ENCODE results near the gene KIRREL1.

Gene KIRREL1

GRCh38 chr1:158095737-158096335 is 102.4 kb downstream of the KIRREL1 start:
- H3K9me3 ChIP-seq (ENCODE audit: insufficient read depth, low read depth, low read length): peaks cover 3% of the 10 kb centered on the region
- no peak overlapping the region for H2BK12ac ChIP-seq (ENCODE audit: low read length)

DNA sequence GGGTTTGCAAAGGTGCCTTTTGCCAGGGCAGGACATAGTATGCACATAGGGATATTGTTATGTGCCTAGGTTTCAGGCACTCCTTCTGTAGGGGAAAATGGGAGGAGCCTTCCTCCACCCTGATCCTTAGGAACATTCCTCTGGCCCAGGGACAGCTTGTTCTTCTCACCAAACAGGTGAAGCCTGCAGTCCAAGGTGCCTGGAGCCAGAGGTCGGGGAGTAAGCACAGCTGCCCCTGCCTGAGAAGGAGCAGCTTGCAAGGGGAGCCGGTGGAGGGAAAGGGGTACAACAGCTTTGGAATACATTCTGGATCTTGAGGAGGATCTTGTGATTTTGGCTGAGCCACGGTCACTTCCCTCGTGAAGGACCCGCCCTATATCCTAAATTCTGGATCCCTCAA is 104.8 kb downstream of the KIRREL1 start:
- H3K27ac ChIP-seq (ENCODE audit: low read depth, low read length): no peak overlapping the region
- H4K12ac ChIP-seq (ENCODE audit: low read depth, low read length): no peak overlapping the region
- WGBS (ENCODE audit: extremely low coverage, insufficient coverage, insufficient read length): no CpG with 5 or more reads among the region's 5 CpGs
- peaks cover 3% of the 10 kb centered on the region for H3K9me3 ChIP-seq (ENCODE audit: insufficient read depth, low read depth, low read length)
- no peak overlapping the region for H3K4me2 ChIP-seq (ENCODE audit: low read length)
- H2BK5ac ChIP-seq (ENCODE audit: low read depth, low read length, poor library complexity): no peak overlapping the region
- H2BK120ac ChIP-seq (ENCODE audit: insufficient read depth, low read length, poor library complexity): no peak overlapping the region
- no peaks in the 10 kb centered on the region for H3K79me1 ChIP-seq (ENCODE audit: low read length)
- no peaks in the 10 kb centered on the region for H3K79me2 ChIP-seq (ENCODE audit: control insufficient read depth, insufficient read depth, low read length, poor library complexity)
- no peak overlapping the region for H3K14ac ChIP-seq (ENCODE audit: low read length)
- H3K4me1 ChIP-seq (ENCODE audit: control insufficient read depth in 1 of 2, insufficient read depth in 2 of 2, low read length in 2 of 2): peaks cover 0 to 4% of the 10 kb centered on the region in 2 experiments
- H2BK12ac ChIP-seq (ENCODE audit: low read length): no peak overlapping the region
- H2AK5ac ChIP-seq (ENCODE audit: low read length): no peak overlapping the region
- H3K4me3 ChIP-seq (ENCODE audit: low read depth, low read length): no peak overlapping the region
- H3K27me3 ChIP-seq (ENCODE audit: insufficient read depth, low read length): no peaks in the 10 kb centered on the region
- no peak overlapping the region for H3K4ac ChIP-seq (ENCODE audit: low read depth, low read length)
- DNase-seq: peak in 1 of 2 donors; percentile 4
- no peak overlapping the region for H2AFZ ChIP-seq (ENCODE audit: insufficient read depth, low read length, poor library complexity)
- H3K23ac ChIP-seq (ENCODE audit: low read length): no peak overlapping the region
- no peak overlapping the region for H3K18ac ChIP-seq (ENCODE audit: low read length)
- peaks cover 30 to 32% of the 10 kb centered on the region in 2 experiments for H3K36me3 ChIP-seq (ENCODE audit: control insufficient read depth in 1 of 2, insufficient read depth in 2 of 2, low read length in 2 of 2)
- no peak overlapping the region for H3K9ac ChIP-seq (ENCODE audit: low read length)
- no peak overlapping the region for H4K8ac ChIP-seq (ENCODE audit: low read depth, low read length)
- no peak overlapping the region for H4K91ac ChIP-seq (ENCODE audit: low read depth, low read length)

More at GRCh38 chr1:158095737-158096335, 102.4 kb downstream of the KIRREL1 start:
- H2BK5ac ChIP-seq (ENCODE audit: low read depth, low read length, poor library complexity): no peak overlapping the region
- H3K18ac ChIP-seq (ENCODE audit: low read length): no peak overlapping the region
- H3K4me1 ChIP-seq (ENCODE audit: control insufficient read depth in 1 of 2, insufficient read depth in 2 of 2, low read length in 2 of 2): peaks cover 0 to 2% of the 10 kb centered on the region in 2 experiments
- peak in 1 of 2 donors; percentile 26 for DNase-seq
- no peak overlapping the region for H4K12ac ChIP-seq (ENCODE audit: low read depth, low read length)
- no CpG with 5 or more reads among the region's 4 CpGs for WGBS (ENCODE audit: extremely low coverage, insufficient coverage, insufficient read length)
- H3K27me3 ChIP-seq (ENCODE audit: insufficient read depth, low read length): no peaks in the 10 kb centered on the region
- H3K4me2 ChIP-seq (ENCODE audit: low read length): no peak overlapping the region
- H2AFZ ChIP-seq (ENCODE audit: insufficient read depth, low read length, poor library complexity): no peak overlapping the region
- H3K79me1 ChIP-seq (ENCODE audit: low read length): no peaks in the 10 kb centered on the region
- no peaks in the 10 kb centered on the region for H3K79me2 ChIP-seq (ENCODE audit: control insufficient read depth, insufficient read depth, low read length, poor library complexity)
- no peak overlapping the region for H4K91ac ChIP-seq (ENCODE audit: low read depth, low read length)
- no peak overlapping the region for H3K14ac ChIP-seq (ENCODE audit: low read length)
- H3K4me3 ChIP-seq (ENCODE audit: low read depth, low read length): no peak overlapping the region
- no peak overlapping the region for H4K8ac ChIP-seq (ENCODE audit: low read depth, low read length)
- H3K23ac ChIP-seq (ENCODE audit: low read length): no peak overlapping the region
- no peak overlapping the region for H3K27ac ChIP-seq (ENCODE audit: low read depth, low read length)
- peaks cover 47 to 49% of the 10 kb centered on the region in 2 experiments for H3K36me3 ChIP-seq (ENCODE audit: control insufficient read depth in 1 of 2, insufficient read depth in 2 of 2, low read length in 2 of 2)
- H2BK120ac ChIP-seq (ENCODE audit: insufficient read depth, low read length, poor library complexity): no peak overlapping the region
- no peak overlapping the region for H3K4ac ChIP-seq (ENCODE audit: low read depth, low read length)
- H2AK5ac ChIP-seq (ENCODE audit: low read length): no peak overlapping the region
- no peak overlapping the region for H3K9ac ChIP-seq (ENCODE audit: low read length)

DNA sequence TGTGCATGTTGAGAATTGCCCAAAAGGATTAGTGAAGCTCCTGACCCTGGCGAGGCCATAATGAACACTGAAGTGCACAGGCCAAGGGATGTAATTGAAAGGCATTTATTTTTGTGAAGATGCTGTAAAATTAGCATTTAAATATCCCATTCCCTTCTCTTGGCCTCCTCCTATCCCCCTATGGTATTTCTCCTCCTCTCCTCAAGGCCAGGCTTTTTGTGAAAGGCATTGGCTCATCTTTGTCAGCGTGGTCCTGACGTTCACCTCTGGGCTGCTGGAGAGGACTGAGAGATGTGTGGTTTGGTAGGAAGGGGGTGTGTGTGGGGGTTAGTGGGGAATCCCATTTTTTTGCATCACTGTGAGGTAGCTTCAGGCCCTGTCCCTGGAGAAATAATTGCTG is 105.7 kb downstream of the KIRREL1 start:
- Histone ChIP-seq H3K4me1 (ENCODE audit: control insufficient read depth in 1 of 2, insufficient read depth in 2 of 2, low read length in 2 of 2) (peaks cover 0 to 4% of the 10 kb centered on the region in 2 experiments), H2BK5ac (ENCODE audit: low read depth, low read length, poor library complexity) (no peak overlapping the region), H3K9me3 (ENCODE audit: insufficient read depth, low read depth, low read length) (peaks cover 3% of the 10 kb centered on the region), H3K4me2 (ENCODE audit: low read length) (no peak overlapping the region), H3K36me3 (ENCODE audit: control insufficient read depth in 1 of 2, insufficient read depth in 2 of 2, low read length in 2 of 2) (peaks cover 20 to 22% of the 10 kb centered on the region in 2 experiments), H4K91ac (ENCODE audit: low read depth, low read length) (no peak overlapping the region), H4K8ac (ENCODE audit: low read depth, low read length) (no peak overlapping the region), H3K9ac (ENCODE audit: low read length) (no peak overlapping the region), H2AFZ (ENCODE audit: insufficient read depth, low read length, poor library complexity) (no peak overlapping the region), H2AK5ac (ENCODE audit: low read length) (no peak overlapping the region), H3K4ac (ENCODE audit: low read depth, low read length) (no peak overlapping the region), H2BK120ac (ENCODE audit: insufficient read depth, low read length, poor library complexity) (no peak overlapping the region), H3K27ac (ENCODE audit: low read depth, low read length) (no peak overlapping the region), H3K14ac (ENCODE audit: low read length) (no peak overlapping the region), H3K18ac (ENCODE audit: low read length) (no peak overlapping the region), H3K23ac (ENCODE audit: low read length) (no peak overlapping the region), H3K4me3 (ENCODE audit: low read depth, low read length) (no peak overlapping the region), H2BK12ac (ENCODE audit: low read length) (no peak overlapping the region), H4K12ac (ENCODE audit: low read depth, low read length) (no peak overlapping the region), H3K27me3 (ENCODE audit: insufficient read depth, low read length) (no peaks in the 10 kb centered on the region), H3K79me2 (ENCODE audit: control insufficient read depth, insufficient read depth, low read length, poor library complexity) (no peaks in the 10 kb centered on the region), H3K79me1 (ENCODE audit: low read length) (no peaks in the 10 kb centered on the region)
- no peak for DNase-seq
- no CpG with 5 or more reads among the region's 3 CpGs for WGBS (ENCODE audit: extremely low coverage, insufficient coverage, insufficient read length)

GRCh38 chr1:158100498-158100897 is 107.1 kb downstream of the KIRREL1 start:
- Histone ChIP-seq H3K4me3 (ENCODE audit: low read depth, low read length) (no peak overlapping the region), H3K23ac (ENCODE audit: low read length) (no peak overlapping the region), H2BK120ac (ENCODE audit: insufficient read depth, low read length, poor library complexity) (no peak overlapping the region), H3K27ac (ENCODE audit: low read depth, low read length) (no peak overlapping the region), H3K4me1 (ENCODE audit: control insufficient read depth in 1 of 2, insufficient read depth in 2 of 2, low read length in 2 of 2) (peaks cover 0 to 4% of the 10 kb centered on the region in 2 experiments), H3K18ac (ENCODE audit: low read length) (no peak overlapping the region), H3K9me3 (ENCODE audit: insufficient read depth, low read depth, low read length) (peaks cover 3% of the 10 kb centered on the region), H3K4ac (ENCODE audit: low read depth, low read length) (no peak overlapping the region), H4K8ac (ENCODE audit: low read depth, low read length) (no peak overlapping the region), H3K9ac (ENCODE audit: low read length) (no peak overlapping the region), H3K27me3 (ENCODE audit: insufficient read depth, low read length) (no peaks in the 10 kb centered on the region), H3K79me2 (ENCODE audit: control insufficient read depth, insufficient read depth, low read length, poor library complexity) (no peaks in the 10 kb centered on the region), H3K14ac (ENCODE audit: low read length) (no peak overlapping the region), H3K79me1 (ENCODE audit: low read length) (no peaks in the 10 kb centered on the region), H2BK5ac (ENCODE audit: low read depth, low read length, poor library complexity) (no peak overlapping the region), H4K91ac (ENCODE audit: low read depth, low read length) (no peak overlapping the region), H2AK5ac (ENCODE audit: low read length) (no peak overlapping the region), H3K4me2 (ENCODE audit: low read length) (no peak overlapping the region), H3K36me3 (ENCODE audit: control insufficient read depth in 1 of 2, insufficient read depth in 2 of 2, low read length in 2 of 2) (peaks cover 8 to 9% of the 10 kb centered on the region in 2 experiments), H2BK12ac (ENCODE audit: low read length) (no peak overlapping the region), H2AFZ (ENCODE audit: insufficient read depth, low read length, poor library complexity) (no peak overlapping the region), H4K12ac (ENCODE audit: low read depth, low read length) (no peak overlapping the region)
- no CpG with 5 or more reads among the region's 2 CpGs for WGBS (ENCODE audit: extremely low coverage, insufficient coverage, insufficient read length)
- no peak for DNase-seq
